Activated CD4-positive, CD25-positive, alpha-beta regulatory T cell treated with anti-CD3 and anti-CD28 coated beads, Interleukin-2, amount 50 U/mL, for 72 hours (primary cell): Measurements from ENCODE around the gene BTBD16.

Source experiments
- DNase-seq: peaks from one replicate; pipeline ENCODE4 v3.0.0; 2021

BTBD16 gene

GRCh38 chr10:122347170-122347841 lies 76.2 kb downstream of the BTBD16 start:
- no peak for DNase-seq

DNA sequence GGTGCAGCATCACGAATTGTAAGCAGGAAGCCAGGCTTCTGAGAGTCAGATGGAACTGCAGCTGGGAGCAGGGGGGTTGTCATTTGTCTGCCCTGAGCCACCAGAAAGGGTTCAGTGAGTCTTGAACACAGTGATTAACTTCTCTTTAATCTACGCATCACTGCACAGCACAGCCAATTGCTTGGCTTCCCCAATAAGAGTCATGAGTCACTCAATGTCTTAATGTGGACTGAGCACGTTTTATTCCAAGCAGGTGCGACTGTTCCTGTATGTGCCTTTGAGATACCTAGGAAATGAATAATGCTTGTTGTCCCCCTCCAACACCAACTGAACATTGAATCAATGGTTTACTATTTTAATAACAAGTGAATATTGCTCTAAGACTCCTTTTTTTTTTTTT lies 77.4 kb downstream of the BTBD16 start:
- no peak for DNase-seq

- no peak for DNase-seq
These were observed 77.9 kb downstream of the BTBD16 start for GRCh38 chr10:122348935-122349361.

GRCh38 chr10:122349758-122350369 lies 78.8 kb downstream of the BTBD16 start:
- DNase-seq, result no peak

GRCh38 chr10:122350893-122351292 lies 79.8 kb downstream of the BTBD16 start:
- no peak for DNase-seq

DNA sequence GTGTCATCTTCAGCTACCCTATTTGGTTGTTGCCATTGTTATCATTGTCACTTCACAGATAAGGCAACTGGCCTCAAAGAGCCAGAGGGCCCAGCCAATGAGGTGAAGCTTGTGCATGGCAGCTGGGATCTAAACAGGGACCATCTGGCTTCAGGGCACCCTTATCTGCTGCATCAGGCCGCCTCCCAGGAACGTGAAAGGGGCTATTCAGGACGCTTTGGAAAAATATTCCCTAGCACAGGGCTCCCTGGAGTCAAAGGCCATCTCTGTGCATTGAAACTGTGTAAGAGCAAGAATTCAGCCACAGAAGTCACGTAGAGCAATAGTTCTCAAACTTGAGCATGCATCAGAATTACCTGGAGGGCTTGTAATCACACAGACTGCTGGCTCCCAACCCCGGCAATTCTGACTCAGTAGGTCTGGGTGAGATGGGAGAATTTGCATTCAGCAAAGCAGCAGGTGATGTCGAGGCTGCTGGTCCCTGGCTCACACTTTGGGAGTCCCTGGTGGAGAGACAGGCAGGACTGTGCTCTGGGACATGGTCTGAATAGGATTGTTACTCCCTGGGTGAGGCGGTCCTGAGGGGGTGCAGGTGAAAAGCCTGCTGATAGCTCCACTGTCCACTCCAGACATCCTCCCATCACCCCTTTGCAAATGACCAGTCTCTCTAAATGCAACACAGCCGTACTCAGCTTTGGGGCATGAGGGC lies 81.9 kb downstream of the BTBD16 start:
- no peak for DNase-seq

GRCh38 chr10:122354383-122354782 lies 83.3 kb downstream of the BTBD16 start:
- no peak for DNase-seq

DNA sequence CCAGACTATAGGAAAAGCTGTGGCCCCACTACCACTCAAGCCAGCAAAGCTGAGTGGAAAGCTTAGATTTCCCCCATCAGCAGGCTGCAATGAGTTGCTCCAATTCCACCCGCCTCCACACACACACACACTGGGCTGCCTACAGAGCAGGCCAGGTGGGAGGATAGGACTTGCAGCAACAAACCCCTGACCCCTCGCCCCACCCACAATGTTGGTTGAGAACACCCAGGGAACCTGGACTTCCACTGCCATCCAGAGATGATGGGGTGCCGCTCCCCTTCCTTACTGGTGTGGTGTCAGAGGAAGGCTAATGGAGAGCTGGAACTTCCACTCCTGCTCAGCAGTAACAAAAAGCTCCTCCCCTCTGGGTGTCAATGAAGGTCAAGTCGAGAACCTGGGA lies 86.6 kb downstream of the BTBD16 start:
- DNase-seq, result no peak

DNA sequence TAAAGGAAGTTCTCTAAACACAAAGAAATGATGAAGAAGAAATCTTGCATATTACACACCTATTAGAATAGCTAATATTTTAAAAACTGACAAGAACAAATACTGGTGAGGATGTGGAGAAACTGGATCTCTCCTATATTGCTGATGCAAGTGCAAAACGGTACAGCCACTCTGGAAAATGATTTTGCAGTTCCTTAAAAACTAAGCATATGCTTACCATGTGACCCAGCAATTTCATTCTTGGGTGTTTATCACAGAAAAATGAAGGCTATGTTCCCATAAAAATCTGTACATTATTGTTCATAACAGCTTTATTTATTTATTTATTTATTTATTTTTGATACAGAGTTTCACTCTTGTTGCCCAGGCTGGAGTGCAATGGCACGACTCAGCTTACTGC lies 88.5 kb downstream of the BTBD16 start:
- no peak for DNase-seq

DNA sequence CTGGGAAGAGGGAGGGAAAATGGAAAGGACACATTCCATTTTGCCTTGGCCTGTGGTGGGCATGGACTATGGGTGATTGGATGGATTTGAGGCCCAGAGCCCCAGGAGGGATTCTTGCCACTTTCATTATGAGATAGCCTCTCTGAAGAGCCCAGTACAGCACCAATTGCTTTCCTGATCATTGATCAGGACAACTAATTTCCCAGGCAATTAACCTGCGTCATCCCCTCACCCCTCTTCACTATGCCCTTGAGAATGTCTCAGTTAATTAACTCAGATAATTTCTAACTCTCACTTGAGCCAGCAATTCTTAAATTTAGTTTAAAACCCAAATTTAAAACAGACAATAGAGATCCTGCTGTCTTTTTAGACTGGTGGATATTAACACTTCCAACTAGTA lies 90.0 kb downstream of the BTBD16 start:
- no peak for DNase-seq

- DNase-seq, result no peak
These were observed 91.0 kb downstream of the BTBD16 start for GRCh38 chr10:122362031-122362592.

DNA sequence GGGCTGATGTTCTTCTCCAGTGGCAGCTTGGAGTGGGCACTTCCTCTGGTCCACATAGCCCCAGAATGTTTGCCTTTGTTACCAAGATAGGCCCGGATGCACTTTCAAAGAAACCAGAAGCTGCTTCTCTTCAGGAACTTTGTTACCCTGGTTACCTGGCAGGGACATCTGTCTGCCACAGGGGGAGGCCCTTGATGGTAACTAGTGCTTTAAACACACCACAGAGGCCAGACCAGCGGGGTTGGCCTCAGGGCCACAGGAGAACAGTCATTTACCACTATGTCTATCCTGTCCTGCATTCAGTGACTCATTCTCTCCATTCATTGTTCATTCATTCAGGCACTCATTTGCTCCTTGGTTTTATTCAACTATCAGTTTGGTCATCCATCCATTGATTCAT lies 91.5 kb downstream of the BTBD16 start:
- DNase-seq, result no peak

GRCh38 chr10:122363311-122363710 lies 92.2 kb downstream of the BTBD16 start:
- no peak for DNase-seq

DNA sequence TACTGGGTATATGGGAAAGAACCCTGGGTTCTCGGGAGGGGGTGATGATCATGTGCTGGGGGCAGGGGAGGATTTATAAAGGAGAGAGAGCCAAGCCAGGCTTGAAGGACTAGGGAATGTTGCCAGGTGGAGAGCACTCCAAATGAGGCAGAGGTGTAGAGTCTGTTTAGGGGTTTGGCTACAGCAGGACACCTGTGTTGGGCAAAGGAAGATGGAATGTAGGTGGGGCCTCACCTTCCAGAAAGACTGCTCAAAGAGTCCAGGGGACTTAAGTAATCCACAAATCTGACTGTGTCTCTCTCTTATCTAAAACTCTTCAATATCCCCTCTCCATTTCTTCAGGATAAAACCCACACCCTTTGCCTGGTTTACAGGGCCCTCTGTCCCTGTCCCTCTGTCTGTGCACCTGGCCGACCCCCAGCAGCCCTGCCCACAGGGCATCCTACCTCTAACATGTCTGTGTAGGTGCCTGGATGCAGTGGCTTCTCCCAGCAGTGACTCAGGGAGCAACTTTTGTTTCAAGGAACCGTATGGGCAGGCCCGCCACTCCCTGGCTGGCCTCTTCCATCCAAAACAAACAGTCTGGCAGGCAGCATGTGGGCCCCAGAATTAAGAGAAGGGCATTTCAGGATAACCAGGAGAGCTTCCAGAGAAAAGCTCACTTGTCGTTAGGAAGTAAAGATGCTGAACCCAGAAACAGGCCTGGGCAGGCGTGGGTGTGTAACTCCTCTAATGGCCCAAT lies 92.8 kb downstream of the BTBD16 start:
- DNase-seq, result no peak

DNA sequence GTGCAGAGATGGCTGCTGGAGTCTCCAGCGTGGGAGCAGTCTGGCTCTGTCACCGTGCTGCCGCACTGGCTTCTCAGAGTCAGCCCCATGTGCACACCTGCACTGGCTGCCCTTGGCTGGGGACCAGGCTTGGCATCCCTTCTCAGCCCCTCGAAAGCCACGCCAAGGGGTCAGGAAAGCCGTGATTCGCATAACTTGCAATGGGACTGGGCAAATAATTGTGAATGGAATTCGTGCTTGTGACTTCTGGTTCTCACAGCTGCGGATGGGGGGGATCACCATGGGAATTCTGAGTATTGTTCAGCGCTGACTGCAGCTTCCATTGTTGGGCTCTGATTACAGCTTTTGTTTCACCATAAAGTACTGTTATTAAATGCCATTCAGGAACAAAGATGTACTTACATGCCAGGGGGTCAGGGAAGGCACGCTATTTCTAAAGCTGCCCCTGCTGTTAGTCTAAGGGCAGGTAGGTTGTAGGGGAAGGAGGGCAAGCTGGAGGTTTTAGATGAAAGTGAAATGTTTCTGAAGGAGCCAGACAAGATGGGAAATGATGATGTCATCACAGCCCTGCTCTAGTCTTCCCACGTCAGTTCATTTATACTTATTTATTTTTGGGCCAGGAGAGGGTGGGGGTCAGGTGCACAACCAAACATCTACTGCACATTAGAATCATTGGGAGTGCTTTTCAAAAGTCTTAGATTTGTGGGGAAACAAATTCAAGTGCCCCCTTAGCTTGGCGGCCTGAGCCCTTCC lies 97.6 kb downstream of the BTBD16 start:
- DNase-seq, result no peak

DNA sequence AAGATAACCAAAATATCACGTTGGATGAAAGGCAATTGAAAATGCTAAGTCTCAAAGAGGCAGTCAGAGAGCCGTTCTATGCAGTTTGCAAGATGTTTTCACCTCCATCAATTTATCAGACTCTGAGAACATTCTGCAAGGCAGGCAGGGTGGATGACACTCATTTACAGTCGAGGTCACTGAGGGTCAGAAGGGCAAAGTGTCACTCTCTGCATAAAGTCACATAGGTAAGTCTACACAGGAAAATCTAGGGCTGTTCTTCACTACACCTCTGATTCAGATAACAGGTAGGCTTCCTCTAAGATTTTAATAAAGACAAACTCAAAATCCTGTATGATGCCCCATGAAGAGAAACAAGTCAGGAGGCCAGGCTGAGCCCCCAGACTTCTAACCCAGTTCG lies 102.0 kb downstream of the BTBD16 start:
- DNase-seq, result no peak

DNA sequence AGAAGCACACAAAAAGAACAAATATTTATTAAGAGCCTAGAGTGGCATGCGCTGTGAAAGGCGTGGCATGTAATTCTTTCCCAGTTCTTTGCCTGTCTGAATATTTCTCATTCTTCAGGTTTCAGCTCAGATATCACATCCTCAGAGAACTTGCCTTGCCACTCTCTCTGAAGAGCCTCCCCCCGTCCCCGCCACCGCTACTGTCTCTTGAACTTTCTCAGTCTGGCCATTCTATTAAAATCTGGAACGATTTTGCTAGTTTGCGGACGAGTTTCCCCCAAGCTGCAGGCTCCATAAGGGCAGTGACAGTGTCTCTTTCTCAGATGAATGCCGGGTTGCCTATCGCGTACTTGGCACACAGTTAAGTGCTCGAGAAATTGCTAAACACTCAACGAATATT lies 102.6 kb downstream of the BTBD16 start:
- DNase-seq, result no peak

DNA sequence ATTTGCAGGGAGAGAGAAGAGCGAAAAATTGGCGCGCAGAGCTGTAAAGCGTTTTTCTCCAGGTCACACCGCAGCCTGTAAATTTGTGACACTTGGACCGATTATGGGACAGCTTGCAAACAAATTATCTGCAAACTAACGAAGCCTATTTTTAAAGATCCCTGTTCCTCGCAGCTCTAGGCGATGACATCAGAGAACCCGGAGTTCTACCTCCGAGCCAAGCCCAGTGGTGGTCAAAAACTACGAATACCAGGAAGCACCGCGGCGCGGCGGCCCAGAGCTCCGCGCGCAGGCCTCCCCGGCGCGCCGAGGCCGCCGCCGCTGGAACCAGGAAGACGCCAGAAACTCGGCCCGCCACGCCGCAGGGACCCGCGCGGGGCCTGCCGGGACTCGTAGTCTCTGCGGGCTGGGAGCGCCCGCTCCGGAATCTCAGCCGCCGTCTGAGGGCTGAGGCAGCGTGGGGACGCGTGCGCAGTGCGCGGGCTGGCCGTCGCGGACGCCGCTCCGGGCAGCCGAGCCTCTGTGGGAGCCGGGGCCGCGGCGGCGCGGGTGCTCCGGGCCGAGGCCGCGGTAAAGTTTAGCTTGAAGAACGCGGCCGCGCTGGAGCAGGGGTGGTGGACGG lies 103.3 kb downstream of the BTBD16 start, which contains the start of gene PLEKHA1:
Gene PLEKHA1 (plus strand): TSS at position 472 of the 622 bp plus-strand sequence. CDS start 18,493 bp downstream, outside the sequence.
- DNase-seq, result peak; percentile 90

- peak; percentile 69 for DNase-seq
These were observed 104.0 kb downstream of the BTBD16 start for GRCh38 chr10:122374859-122375678.

DNA sequence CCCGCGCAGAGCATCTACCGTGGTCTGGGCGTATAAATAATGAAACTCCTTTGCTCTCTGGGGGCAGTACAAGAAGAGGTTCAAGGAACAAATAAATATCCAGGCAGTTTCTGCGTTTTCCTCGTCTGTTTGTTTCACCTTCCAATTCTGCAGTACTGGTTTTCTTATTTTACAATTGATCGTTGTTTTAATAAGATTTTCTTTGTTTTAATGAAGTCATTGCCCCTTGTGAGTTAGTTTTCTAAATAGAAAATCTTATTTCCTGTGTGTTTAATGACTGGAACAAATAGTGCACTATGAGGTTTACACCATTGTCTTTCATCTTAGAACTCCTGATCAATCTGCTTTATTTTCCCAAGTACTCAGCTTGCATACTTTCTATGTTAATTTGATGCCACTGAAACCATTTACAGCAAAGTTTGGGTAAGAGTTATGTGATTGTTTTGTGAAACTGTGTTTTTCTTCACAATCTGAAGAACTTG lies 104.6 kb downstream of the BTBD16 start:
- DNase-seq, result no peak
